ENCODE results near the gene GPR26.

GRCh38 chr10:123681285-123681684 is 15.1 kb downstream of the GPR26 start:
- TF ChIP-seq CTCF (IDR thresholded peaks at IDR 0.05) (no peak), EZH2 (IDR thresholded peaks at IDR 0.05; ENCODE audit: borderline replicate concordance, insufficient read depth, low read depth, low read length, poor library complexity, severe bottlenecking) (no peak)

Measured in B cell (primary cell).